Measurements from ENCODE around the gene CAMKK2.

The CAMKK2 gene

DNA sequence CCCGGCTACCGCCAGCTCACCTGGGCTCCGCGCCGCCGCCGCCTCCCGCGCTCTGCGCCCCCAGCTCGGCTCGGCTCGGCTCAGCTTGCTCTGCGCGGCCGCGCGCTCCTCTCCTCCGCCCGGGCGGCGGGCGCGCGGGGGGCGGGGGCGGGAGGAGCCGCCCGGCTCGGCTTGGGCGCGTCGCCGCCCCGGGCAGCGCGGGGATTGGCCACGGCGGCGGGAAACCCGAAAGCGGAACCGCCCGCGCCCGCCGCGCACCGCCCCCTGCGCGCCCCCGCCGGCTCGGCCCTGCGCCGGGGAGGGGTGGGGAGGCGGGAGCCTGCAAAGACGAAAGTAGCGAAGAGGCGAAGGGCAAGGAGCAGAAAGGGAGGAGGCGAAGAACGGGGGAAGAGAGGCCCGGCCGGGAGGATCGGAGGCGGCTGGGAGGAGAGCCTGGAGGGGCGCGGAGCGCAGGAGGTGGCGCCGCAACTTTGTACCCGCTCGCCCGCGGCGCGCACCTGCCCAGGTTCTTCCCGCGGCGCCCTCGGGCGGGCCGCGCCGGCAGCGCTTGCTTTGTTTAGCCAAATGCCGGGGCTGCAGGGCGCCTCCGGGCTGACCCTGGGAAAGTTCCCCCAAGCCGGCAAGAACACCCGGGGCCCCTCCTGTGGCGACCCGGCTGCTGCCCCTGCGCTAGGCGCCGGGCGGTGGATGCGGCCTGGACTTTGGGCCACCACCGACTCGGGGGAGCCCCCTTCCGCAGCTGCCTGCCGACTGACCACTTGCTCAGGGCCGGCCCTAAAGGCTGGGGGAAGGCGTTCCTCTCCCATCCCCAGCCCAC lies at the start of gene CAMKK2:
TSS of gene CAMKK2 (minus strand) at position 92 of the 817 bp plus-strand sequence. CDS start 22,183 bp downstream, outside the sequence.
- DNase-seq (ENCODE audit: low spot score) = peak; percentile 88
- TF ChIP-seq, protein P1, sequence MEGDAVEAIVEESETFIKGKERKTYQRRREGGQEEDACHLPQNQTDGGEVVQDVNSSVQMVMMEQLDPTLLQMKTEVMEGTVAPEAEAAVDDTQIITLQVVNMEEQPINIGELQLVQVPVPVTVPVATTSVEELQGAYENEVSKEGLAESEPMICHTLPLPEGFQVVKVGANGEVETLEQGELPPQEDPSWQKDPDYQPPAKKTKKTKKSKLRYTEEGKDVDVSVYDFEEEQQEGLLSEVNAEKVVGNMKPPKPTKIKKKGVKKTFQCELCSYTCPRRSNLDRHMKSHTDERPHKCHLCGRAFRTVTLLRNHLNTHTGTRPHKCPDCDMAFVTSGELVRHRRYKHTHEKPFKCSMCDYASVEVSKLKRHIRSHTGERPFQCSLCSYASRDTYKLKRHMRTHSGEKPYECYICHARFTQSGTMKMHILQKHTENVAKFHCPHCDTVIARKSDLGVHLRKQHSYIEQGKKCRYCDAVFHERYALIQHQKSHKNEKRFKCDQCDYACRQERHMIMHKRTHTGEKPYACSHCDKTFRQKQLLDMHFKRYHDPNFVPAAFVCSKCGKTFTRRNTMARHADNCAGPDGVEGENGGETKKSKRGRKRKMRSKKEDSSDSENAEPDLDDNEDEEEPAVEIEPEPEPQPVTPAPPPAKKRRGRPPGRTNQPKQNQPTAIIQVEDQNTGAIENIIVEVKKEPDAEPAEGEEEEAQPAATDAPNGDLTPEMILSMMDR (IDR thresholded peaks at IDR 0.05) = no peak
- Histone ChIP-seq H3K27ac (peak within 1 kb of the TSS; percentile 64 to 93), H3K4me3 (peak within 1 kb of the TSS; percentile 100)

GRCh38 chr12:121345151-121345815 lies 48.8 kb upstream of the CAMKK2 start:
- no peak overlapping the region for H3K4me3 ChIP-seq
- TF ChIP-seq, protein P1 (IDR thresholded peaks at IDR 0.05) = no peak
- H3K27ac ChIP-seq = no peak overlapping the region
- no peak for DNase-seq (ENCODE audit: low spot score)

DNA sequence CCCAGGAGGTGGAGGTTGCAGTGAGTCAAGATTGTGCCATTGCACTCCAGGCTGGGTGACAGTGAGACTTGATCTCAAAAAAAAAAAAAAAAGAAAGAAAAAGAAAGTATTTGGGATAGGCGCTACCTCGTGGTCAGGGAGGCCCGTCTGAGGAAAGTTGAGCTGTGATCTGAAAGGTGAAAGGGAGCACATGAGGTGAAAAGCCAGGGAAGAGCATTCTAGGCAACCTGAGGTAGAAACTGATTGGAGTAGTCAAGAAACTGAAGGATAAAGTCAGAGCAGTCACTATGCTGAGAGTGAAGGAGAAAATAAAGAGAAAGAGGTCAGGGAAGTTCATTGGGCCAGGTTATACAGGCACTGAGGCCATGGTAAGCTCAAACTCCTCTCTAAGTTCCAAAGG lies 48.0 kb upstream of the CAMKK2 start:
- Histone ChIP-seq H3K4me3 (no peak overlapping the region), H3K27ac (no peak overlapping the region)
- TF ChIP-seq, protein P1 (IDR thresholded peaks at IDR 0.05) = no peak
- DNase-seq (ENCODE audit: low spot score) = no peak

- TF ChIP-seq, protein P1 (IDR thresholded peaks at IDR 0.05) = no peak
- Histone ChIP-seq H3K27ac (no peak overlapping the region), H3K4me3 (no peak overlapping the region)
- DNase-seq (ENCODE audit: low spot score) = no peak
Measured at GRCh38 chr12:121337416-121337815, 40.9 kb upstream of the CAMKK2 start.

DNA sequence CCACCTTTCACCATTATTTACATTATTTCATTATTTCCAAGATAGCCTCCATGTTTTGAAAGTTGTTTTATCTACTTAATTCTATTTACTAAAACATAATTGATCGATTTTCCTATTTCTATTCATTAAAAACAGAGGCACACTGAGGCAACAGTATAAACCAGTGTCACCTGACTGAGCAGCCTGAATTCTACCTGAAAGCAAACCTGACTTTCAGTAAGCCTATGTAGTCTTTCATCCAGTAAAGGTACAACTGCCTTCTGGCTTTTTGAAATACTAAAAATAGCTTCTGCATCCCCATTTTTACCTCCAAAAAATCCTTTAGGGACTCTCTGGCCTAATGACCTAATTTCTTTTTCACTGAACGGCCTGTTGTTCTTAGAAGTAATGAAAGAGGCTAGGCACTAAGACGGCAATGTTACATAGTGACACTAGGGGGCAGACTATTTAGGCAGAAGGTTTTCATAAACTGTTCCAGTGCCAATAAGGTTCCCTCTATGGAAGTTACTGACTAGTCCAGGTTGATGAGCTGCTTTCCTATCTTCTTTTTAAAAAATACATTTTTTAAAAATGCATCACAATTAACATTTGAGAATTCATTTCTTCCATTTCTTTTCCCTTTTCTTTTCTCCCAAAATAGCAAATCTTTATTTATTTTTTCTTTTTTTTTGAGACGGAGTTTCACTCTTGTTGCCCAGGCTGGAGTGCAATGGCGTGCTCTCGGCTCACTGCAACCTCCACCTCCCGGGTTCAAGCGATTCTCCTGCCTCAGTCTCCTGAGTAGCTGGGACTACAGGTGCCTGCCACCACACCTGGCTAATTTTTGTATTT lies 38.2 kb upstream of the CAMKK2 start:
- no peak overlapping the region for H3K4me3 ChIP-seq
- TF ChIP-seq, protein P1 (IDR thresholded peaks at IDR 0.05) = no peak
- no peak for DNase-seq (ENCODE audit: low spot score)
- H3K27ac ChIP-seq = no peak overlapping the region

GRCh38 chr12:121333747-121334146 lies 37.2 kb upstream of the CAMKK2 start:
- TF ChIP-seq, protein P1 (IDR thresholded peaks at IDR 0.05) = no peak
- H3K4me3 ChIP-seq = no peak overlapping the region
- DNase-seq (ENCODE audit: low spot score) = no peak
- no peak overlapping the region for H3K27ac ChIP-seq
